Activated gamma-delta T cell treated with anti-CD3 and anti-CD28 coated beads, Interleukin-2, amount 50 U/mL, for 16 hours (primary cell): ENCODE results near the gene RUBCN.
"Not testable (repeated sequence)": the region's sequence is repeated elsewhere in the genome, so short reads cannot be mapped to it uniquely, and the experiment has no call there.

Source experiments
- DNase-seq: peaks from one replicate; pipeline ENCODE4 v3.0.0-alpha.2; 2020; ENCODE audit warnings: low read depth

RUBCN gene

DNA sequence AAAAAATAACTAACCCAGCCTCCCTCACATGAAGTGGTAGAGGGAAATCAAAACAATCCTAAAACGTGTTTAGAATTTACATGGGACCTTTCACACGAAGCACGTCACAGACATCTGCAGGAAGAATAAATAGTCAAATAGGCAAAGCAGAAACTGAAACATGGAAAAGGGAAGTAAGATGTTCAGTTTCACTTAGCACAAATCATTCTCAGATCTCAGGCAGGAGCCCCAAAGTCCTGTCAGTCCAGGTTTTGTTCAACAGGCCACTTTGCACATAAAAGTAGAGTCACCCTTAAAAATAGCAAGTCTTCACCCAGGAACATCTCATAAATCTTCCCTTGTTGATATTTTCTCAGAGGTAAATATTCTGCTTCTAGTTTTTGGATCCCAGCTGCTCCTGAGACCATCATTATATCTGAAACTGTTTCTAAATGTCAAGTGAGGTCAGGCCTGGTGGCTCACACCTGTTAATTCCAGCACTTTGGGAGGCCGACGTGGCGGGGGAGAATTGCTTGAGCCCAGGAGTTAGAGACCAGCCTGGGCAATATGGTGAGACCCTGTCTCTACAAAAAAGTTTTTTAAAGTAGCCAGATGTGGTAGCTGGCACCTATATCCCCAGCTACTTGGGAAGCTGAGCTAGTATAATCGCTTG lies 1.9 kb downstream of the RUBCN start:
- no peak for DNase-seq

DNA sequence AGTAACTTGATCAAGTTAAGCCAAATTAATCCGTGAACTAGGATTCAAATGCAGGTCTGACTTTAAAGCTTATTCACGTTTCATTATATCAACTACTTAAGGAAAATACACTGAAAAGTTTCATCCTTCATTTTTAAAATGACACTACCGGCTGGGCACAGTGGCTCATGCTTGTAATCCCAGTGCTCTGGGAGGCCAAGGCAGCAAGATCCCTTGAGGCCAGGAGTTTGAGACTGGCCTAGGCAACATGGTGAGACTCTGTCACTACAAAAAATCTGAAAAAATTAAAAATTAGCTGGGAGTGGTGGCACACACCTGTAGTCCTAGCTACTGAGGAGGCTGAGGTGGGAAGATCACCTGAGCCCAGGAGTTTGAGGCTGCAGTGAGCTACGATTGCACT lies 3.7 kb downstream of the RUBCN start:
- no peak for DNase-seq

DNA sequence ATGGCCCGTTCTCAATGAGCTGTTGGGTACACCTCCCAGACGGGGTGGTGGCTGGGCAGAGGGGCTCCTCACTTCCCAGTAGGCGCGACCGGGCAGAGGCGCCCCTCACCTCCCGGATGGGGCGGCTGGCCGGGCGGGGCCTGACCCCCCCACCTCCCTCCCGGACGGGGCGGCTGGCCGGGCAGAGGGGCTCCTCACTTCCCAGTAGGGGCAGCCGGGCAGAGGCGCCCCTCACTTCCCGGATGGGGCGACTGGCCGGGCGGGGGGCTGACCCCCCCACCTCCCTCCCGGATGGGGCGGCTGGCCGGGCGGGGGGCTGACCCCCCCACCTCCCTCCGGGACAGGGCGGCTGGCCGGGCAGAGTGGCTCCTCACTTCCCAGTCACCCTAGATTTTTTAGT lies 5.2 kb downstream of the RUBCN start:
- DNase-seq: not testable (repeated sequence)

DNA sequence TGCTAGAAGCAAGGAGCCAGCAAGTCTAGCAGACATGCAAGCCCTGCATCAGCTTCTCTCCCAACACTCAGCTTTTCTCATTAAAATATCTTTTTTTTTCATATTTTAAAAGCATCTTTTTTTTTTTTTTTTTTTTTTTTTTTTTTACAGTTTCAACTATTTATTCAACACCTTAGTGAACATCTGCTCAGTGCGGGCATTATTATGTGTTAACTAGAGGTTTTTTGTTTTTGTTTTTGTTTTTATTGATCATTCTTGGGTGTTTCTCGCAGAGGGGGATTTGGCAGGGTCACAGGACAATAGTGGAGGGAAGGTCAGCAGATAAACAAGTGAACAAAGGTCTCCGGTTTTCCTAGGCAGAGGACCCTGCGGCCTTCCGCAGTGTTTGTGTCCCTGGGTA lies 5.9 kb downstream of the RUBCN start:
- DNase-seq: not testable (repeated sequence)

DNA sequence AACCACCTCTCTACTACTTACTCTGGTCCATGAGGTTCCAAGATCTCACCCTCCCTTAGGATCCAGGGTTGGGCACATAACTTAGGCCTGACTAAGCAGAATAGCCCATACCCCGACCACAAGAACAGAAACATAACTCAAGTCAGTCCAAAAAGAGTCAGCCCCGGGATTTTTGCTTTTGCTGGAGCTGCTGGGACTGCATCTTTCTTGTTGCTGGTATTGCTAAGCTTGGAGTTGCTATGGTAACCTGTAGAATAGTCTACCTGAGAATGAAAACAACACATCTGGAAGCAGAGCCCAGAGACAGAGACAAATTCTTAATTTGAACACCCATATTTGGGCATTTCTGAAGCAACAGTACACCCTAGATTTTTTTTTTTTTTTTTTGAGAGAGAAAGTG lies 6.5 kb downstream of the RUBCN start:
- DNase-seq: no peak

DNA sequence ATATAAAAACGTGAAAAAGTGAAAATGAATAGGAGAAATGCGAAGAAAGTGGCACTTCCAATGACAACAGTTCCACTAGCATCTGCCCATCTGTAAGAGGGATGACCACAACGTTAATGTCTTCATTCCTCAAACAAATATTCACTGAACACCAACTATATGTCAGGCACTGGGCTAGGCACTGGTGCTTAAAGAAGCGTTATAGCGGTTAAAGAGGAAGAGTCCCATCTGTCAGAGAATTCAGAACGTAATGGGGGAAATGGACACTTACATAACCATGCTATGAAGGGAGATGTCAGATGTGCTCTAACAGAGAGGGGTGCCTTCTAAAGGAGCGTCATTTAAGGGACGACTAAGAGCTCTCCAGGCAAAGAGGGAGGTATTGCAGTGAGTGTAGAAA lies 8.2 kb downstream of the RUBCN start:
- no peak for DNase-seq

DNA sequence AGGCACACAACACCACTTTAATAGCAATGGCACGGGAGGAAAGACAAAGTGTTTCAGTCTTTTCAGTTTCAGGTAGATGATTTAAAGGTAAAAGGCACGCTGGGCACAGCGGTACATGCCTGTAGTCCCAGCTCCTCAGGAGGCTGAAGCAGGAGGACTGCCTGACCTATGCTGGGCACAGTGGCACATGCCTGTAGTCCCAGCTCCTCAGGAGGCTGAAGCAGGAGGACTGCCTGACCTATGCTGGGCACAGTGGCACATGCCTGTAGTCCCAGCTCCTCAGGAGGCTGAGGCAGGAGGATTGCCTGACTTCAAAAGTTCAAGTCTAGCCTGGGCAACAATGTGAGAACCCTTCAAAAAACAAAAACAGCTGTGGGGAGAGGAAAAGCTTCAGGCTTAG lies 8.8 kb downstream of the RUBCN start:
- not testable (repeated sequence) for DNase-seq

DNA sequence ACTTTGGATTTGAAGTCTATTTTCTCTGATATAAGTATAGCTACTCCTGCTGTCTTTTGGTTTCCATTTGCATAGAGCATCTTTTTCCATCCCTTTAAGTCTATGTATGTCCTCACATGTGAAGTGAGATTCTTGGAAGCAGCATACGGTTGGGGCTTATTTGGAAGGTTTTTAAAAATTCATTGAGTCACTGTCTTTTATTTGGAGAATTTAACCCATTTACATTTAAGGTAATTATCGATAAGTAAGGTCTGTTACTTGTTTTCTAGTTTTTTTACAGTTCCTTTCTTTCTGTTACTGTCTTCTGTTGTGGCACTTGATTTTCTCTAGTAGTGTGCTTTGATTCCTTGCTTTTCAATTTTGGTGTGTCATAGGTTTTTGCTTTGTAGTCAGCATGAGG lies 14.0 kb downstream of the RUBCN start:
- no peak for DNase-seq

DNA sequence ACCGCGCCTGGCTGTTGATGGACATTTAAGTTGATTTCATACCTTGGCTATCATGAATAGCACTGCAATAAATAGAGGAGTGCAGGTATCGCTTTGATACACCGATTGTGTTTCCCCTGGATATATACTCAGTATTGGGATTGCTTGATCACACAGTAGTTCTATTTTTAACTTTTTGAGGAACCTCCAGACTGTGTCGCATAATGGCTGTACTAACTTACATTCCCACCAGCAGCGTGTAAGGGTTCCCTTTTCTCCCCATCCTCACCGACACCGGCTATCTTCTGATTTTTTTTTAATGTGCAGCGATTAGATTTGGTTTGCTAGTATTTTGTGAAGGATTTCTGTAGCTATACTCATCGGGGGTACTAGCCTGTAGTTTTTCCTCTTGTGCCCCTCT lies 16.0 kb downstream of the RUBCN start:
- DNase-seq: no peak

DNA sequence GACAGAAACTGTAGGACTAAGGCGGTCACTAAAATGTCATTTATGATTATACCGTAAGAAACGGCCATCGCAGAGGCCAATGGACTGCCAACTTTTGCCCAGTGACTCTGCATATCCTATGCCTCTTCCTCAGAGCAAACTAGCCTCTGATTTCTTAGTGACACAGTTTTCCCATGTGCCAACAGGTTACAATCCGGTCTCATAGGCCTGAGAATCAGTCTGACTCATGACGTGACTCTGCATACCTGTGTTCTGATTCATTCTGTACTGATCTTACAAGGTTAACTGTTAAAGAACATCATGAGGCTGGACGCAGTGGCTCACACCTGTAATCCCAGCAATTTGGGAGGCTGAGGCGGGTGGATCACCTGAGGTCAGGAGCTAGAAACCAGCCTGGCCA lies 17.8 kb downstream of the RUBCN start:
- DNase-seq: no peak

DNA sequence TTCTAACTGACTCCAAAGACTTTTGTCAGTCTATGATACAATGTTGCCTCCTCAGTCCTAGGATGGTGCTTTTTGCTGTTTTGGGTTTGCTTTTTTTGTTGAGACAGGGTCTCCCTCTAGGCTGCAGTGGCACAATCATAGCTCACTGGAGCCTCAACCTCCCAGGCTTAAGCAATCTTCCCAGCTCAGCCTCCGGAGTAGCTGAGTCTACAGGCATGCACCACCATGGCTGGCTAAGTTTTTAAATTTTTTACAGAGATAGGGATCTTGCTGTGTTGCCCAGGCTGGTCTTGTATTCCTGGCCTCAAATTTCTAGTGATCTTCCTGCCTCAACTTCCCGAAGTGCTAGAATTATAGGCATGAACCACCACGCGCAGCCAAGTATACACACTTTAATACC lies 22.5 kb downstream of the RUBCN start:
- DNase-seq: no peak

DNA sequence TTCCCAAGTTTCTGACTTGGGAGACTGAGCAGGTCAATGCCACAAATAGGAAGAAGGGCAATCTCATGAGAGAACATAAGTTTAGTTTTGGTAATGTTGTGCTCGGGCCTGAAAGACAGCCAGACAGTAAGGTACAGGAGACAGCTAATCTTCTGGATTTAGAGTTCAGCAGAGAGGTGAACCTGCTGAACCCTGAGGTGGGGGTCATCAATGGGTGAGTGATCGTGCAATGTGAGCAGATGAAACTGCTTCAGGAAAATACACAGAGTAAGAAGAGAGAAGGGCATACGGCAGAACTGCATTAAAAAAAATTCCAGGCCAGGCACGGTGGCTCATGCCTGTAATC lies 23.3 kb downstream of the RUBCN start:
- DNase-seq: no peak

DNA sequence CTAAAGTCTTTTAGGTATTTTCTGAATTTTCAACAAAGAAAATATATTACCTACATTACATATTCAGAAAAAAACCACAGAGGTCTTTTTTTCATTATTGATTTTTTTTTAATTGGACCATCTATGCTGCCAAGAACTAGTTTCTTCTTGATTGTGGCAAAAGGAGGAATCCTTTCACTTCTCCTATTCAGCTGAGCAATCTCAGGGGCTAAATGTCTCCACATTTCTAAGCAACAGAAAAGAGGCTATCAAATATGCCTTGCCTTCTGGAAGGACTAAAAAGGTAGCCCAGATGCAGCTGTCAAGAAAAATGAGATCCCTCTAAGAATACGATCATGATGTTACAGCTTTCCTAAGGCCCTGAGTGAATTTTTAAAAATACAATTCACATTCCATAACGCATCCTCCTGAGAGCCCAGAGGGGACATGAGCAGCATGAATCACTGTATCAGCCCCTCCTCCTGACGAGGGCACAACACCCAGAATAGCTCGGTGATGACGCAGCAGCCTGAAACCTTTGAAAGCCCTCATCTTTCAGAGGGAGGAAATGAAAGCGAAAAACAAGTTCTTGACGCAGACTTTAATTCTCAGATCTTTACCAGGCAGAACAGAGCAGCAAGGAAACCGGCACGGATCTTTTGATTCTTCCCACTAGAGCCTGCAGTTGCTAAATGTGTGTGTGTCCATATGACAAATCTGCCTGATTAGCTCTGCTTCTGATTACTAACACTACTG lies 24.6 kb downstream of the RUBCN start:
- DNase-seq: peak; percentile 78

DNA sequence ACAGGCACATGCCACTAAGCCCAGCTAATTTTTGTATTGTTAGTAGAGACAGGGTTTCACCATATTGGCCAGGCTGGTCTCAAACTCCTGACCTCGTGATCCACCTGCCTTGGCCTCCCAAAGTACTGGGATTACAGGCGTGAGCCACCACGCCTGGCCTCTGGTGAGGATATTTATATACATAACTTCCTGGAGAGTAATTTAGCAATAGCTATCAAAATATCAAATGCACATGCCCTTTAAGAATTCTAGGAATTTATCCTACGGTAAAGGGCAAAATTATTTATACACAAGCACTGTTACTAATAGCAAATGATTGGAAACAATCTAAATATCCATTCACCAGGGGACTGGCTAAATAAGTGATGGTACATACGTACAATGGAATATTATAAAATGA lies 25.7 kb downstream of the RUBCN start:
- not testable (repeated sequence) for DNase-seq

DNA sequence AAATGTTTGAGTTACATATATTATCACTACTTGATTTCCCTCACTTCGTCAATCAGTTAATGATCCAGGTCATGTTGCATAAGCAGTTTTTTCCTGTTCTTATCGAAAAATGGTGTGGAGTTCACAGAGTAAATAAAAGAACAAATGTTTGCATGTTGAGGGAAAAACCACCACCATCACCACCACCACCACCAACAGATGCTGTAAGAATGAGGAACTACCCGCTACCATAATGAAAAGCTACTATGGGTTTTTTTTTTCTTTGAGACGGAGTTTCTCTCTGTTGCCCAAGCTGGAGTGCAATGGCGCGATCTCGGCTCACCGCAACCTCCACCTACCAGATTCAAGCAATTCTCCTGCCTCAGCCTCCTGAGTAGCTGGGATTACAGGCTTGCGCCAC lies 27.6 kb downstream of the RUBCN start:
- DNase-seq: no peak

DNA sequence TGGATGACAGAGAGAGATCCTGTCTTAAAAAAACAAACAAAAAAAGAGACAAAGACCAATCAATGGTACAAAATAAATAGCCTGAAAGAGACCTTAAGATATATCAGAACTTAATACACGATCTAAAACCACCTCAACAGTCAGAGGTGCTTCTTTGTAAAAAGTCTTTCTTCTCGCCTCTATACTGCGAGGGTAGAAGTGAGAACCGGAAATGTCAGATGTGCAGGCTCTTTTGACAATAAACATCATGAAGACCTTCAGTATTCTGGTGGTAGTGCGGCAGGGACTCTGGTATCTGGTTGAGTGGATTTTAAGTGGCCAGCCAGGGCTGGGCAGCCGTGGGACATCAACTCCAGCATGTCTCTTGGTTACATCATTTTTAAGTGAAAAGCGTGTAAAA lies 30.0 kb downstream of the RUBCN start:
- no peak for DNase-seq

DNA sequence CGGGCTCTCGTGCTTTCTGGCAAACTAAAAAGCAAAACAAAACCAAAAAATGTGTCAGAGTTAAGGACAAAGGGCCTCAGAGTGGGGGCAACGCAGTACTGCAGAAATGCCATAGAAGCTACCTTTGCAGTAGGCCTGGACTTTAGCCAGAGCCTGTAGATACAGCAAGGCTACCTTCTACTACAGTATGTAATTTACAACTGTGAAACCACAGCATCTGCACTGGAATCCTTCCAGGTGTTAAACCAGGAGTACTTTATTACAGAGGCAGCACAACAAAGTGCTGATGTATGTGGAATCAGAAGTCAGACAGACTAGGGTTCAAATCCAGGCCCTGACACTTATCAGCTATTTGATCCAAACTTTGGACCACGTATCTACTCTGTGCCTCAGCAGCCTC lies 34.9 kb downstream of the RUBCN start:
- no peak for DNase-seq

DNA sequence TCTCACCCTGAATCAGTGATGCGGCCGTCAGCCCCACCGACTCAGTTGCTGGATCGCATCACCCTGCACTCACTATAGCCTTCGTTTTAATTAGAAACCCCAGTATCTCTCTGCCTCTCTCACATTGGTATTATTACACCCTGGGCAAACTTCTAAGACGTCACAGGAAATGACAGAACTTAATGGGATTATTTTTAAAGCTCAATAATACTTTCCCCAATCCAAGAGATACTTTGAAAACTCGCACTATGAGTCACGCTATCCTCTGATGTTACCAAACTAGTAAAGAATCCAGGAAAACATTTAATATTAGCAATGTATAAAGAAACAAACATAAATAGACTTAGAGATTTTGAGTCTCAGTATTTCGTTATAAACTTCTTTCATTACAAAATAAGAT lies 36.6 kb downstream of the RUBCN start:
- DNase-seq: no peak

DNA sequence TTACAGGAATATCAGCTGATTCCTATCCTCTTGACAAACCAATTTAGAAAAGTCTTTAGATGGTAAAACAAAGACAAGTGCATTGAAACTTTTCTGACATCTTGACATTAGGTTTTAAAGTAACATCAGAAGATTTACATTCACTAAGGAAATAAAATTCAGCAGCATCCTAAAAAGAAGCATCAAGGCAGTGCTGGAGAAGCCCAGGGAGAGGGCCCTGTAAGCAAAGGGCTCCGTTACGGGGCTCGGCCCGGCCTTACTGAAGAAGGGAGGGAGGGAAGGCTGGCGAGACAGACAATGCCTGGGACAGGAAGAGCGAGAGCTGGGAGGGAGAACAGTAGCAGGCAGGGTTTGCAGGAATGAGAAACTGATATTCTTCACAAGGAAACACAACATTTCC lies 39.3 kb downstream of the RUBCN start:
- DNase-seq: no peak

DNA sequence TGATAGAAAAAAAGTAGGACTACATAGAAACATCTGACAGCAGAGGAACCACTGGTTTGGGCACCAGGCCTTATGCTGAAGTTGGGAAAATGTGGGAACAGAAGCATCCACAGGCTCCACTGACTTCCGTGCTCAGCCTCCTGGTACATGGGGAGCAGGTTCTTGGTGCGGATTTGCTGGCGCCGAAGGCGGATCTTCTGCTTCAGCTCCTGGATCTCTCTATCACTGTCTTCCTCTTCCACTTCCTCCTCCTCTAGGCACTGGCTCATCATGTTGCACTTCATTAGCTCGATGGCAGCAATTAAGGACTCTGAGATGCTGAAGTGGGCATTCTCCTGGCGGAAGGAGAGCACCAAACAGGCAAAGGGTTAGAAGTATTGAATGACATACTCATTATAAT lies 42.5 kb downstream of the RUBCN start:
- DNase-seq: no peak

DNA sequence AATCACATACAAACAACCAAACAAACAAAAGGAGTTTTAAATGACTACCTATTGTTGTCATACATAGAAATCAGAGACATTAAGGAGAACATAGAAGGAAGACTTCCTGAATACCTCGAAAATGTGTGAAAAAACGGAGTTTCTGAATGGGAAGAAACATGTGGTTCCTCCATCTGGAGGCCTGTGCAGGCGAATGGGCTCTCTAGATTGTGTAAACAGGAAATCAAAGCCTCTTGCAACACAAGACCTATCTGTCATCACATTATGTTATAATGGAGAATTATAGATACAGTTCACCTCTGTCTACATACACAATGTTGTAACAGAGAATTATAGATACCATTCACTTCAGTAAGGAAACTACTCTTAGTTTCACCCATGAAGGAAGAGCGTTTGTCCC lies 44.1 kb downstream of the RUBCN start:
- no peak for DNase-seq

DNA sequence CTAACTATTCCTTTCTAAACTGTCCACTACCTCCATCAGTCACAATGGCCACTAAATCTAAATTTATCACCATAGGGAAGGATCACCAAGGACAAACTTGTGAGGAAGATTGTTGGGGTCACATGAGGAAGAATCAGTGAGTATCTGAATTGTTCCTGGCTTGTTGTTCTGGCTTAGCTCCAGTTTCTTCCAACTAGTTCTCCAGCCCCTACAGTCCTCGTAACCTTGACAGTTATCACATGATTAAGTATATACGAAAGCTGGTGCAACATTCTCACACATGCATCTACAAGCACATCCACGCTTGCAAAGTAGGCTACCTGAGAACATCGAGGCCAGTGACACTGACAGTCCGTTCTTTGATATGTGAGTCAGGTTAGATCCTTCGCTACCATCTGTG lies 46.0 kb downstream of the RUBCN start:
- no peak for DNase-seq

DNA sequence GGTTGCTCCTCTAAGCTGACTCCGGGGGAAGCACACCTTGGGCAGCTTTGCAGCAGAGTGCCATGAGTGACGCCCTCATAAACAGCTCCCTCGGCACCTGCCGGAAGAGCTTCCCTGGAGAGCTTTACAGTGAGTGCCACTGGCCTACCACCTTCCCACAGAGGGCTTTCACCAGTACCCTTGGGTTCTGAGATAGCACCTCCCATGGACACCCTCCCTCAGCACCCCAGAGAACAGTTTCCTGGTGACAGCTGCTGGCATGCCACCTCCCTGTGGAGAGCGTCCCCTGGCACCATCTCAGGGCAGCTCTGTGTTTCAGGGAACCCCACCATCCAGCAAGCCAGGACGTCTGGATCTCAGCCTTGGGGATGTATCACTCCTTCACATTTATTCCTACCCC lies 49.1 kb downstream of the RUBCN start:
- DNase-seq: no peak

DNA sequence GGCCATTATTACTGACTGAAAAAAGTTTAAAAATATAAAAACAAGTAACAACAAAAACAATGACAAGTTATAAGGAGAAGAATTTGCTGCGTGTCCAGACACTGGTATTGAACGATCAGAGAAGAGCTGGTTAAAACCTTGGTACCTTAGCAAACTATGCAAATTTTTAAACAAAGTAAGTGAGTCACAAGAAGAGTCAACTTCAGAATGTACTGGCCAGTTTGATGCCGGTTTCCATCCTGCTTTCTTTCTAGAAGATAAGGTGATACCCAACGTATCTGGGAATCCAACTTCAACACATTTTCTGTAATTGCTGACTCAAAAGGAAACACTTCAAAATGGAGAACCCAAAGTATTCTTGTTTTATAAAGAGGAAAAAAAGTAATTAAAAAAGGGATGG lies 49.8 kb downstream of the RUBCN start:
- DNase-seq: no peak
